ENCODE data around the gene TMA16. TPM values are rescaled to one million over a fixed set of nuclear protein-coding genes. Genes with fewer than 3 reads are reported as not detected.

TMA16 gene
- total and polyA plus RNA-seq, 2 of the 8 experiments (the other 6 are each of a cell fraction or from before 2014, with no cell fraction given), result 8.0 to 64.2 TPM

DNA sequence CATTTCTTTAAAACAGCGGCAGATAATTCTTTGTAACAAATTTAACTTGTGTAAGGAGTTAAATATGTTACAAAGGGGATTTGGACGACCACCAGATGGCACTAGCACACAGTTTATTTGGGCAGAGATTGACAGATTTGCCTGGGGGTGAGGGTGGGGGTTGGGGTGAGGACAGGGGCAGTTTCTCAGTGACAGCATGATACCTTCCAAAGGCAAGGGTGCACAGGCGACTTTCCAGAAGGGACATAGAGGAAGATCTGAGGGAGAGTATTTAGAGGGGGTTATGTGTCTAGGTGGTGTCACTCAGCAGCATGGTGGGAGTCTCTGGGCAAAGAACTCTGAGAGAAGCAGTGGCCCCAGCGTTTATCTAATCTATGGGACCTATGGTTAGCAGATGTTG, 9.6 kb upstream of the TMA16 start:
- TF ChIP-seq CTCF (IDR thresholded peaks at IDR 0.05; ENCODE audit: control extremely low read depth in 1 of 3, insufficient read depth in 1 of 3, low read depth in 1 of 3, low read length in 3 of 3), result peak; percentile 31 to 55 (median 54); a peak in 3 of 4 replicates
- no peak for TF ChIP-seq TAF1 (IDR thresholded peaks at IDR 0.05; ENCODE audit: low read depth, low read length)
- TF ChIP-seq RAD21 (IDR thresholded peaks at IDR 0.05 in 1 of 2, conservative IDR thresholded peaks at IDR 0.05 in 1 of 2; ENCODE audit: low read depth in 2 of 2, low read length in 2 of 2), result peak; percentile 77 to 80
- H3K4me2 ChIP-seq (ENCODE audit: insufficient read depth in 1 of 2, low read depth in 2 of 2, low read length in 2 of 2), result no peak overlapping the region
- H3K79me1 ChIP-seq (ENCODE audit: low read depth, low read length), result no peaks in the 10 kb centered on the region
- H4K91ac ChIP-seq (replicated peaks; ENCODE audit: insufficient read length, low read length), result no peak overlapping the region
- FAIRE-seq, result no peak
- H2BK12ac ChIP-seq (ENCODE audit: low read depth, low read length), result no peak overlapping the region
- no peak overlapping the region for H3K56ac ChIP-seq (replicated peaks; ENCODE audit: insufficient read length, low read depth, low read length)
- no peak overlapping the region for H3K14ac ChIP-seq (ENCODE audit: insufficient read length)
- H3K9ac ChIP-seq (replicated peaks in 1 of 4; ENCODE audit: extremely low read depth in 1 of 4, low read depth in 3 of 4, low read length in 3 of 4), result no peak overlapping the region
- peaks cover 0 to 4% (median 1%) of the 10 kb centered on the region in 4 experiments; a peak in 2 of 7 replicates for H3K4me1 ChIP-seq (replicated peaks in 1 of 4; ENCODE audit: control insufficient read depth in 3 of 4, insufficient read depth in 4 of 4, low read length in 3 of 4)
- H3K4ac ChIP-seq (replicated peaks; ENCODE audit: insufficient read length, low read depth, low read length), result no peak overlapping the region
- POLR2A ChIA-PET (ENCODE audit: partially characterized antibody), result interaction anchor here (1.0 to 2.6 kb wide), 3 partner anchors 9 to 62 kb away, joined by 3 to 25 read pairs (median 4); partner anchors contain the start of gene TMA16
- no peaks in the 10 kb centered on the region for H3K27me3 ChIP-seq (replicated peaks in 1 of 4; ENCODE audit: control insufficient read depth in 3 of 4, extremely low read depth in 1 of 4, insufficient read depth in 3 of 4, low read length in 3 of 4)
- 35% methylated on average over 4 of the region's 4 CpGs; no CpG with 5 or more reads in 1 of the 2 experiments for WGBS, 2 experiments (ENCODE audit: extremely low coverage in 1 of 2, insufficient coverage in 1 of 2, insufficient read length in 1 of 2, insufficient replicate concordance in 2 of 2, low coverage in 1 of 2, low lambda C conversion rate in 2 of 2, missing lambda C conversion rate in 1 of 2)
- H3K79me2 ChIP-seq (ENCODE audit: control insufficient read depth in 1 of 2, insufficient read depth in 2 of 2, low read length in 2 of 2), result no peaks in the 10 kb centered on the region
- no peak overlapping the region for H3K18ac ChIP-seq (ENCODE audit: extremely low read depth, low read length)
- H2AFZ ChIP-seq (ENCODE audit: low read length), result no peak overlapping the region
- H2BK5ac ChIP-seq (ENCODE audit: low read depth, low read length), result no peak overlapping the region
- CTCF ChIA-PET (ENCODE audit: partially characterized antibody), result interaction anchor here (0.8 to 3.8 kb wide), 15 partner anchors 9 to 65 kb away, joined by 3 to 26 read pairs (median 5); partner anchors contain the start of gene TMA16
- H3K23me2 ChIP-seq (ENCODE audit: low read depth, low read length), result 0 out of 2 replicates have a peak, but pooled peaks cover 2% of the 10 kb centered on the region
- no peak overlapping the region for H2AK5ac ChIP-seq (ENCODE audit: low read depth, low read length)
- no peak overlapping the region for H4K8ac ChIP-seq (ENCODE audit: extremely low read depth, insufficient read depth, low read length)
- peaks cover 0 to 3% of the 10 kb centered on the region in 2 experiments; a peak in 1 of 4 replicates for H3K9me3 ChIP-seq (ENCODE audit: insufficient read depth in 2 of 2, low read depth in 1 of 2, low read length in 1 of 2)
- H2BK120ac ChIP-seq (replicated peaks; ENCODE audit: low read depth, low read length), result no peak overlapping the region
- no peak overlapping the region for H3K23ac ChIP-seq (ENCODE audit: insufficient read length)
- no peaks in the 10 kb centered on the region for H3K36me3 ChIP-seq (ENCODE audit: control insufficient read depth in 2 of 4, insufficient read depth in 4 of 4, low read length in 3 of 4)
- no peak overlapping the region for H2BK20ac ChIP-seq (ENCODE audit: low read length)
- H4K5ac ChIP-seq (ENCODE audit: insufficient read length, low read depth, low read length), result no peak overlapping the region
- no peaks in the 10 kb centered on the region for H4K20me1 ChIP-seq (replicated peaks in 1 of 2; ENCODE audit: control insufficient read depth in 1 of 2, insufficient read depth in 2 of 2, low read length in 2 of 2)
- no peak overlapping the region for H2BK15ac ChIP-seq (ENCODE audit: low read length)
- peak; percentile 21 to 76 for DNase-seq (ENCODE audit: low read depth in 1 of 2, low spot score in 2 of 2)
- H3K4me3 ChIP-seq (ENCODE audit: extremely low read depth in 1 of 4, insufficient read depth in 2 of 4, low read depth in 3 of 4, low read length in 4 of 4), result no peak overlapping the region
- no peak overlapping the region for H3K27ac ChIP-seq (ENCODE audit: low read depth, low read length)
